AG04449 (cell line): Measurements from ENCODE around the gene ATP9B.

Experiments used
- CTCF ChIA-PET: fragments of 350-600 bp; formaldehyde crosslinking; extraction: SDS; loops from one replicate; lab custom pipeline; 2021; ENCODE audit warnings: antibody characterized with exemption; lab: Yijun Ruan, JAX
- POLR2A ChIA-PET: fragments of 400-600, 350-600 bp; formaldehyde crosslinking; extraction: SDS; loops from one replicate; lab custom pipeline; 2020; ENCODE audit warnings: antibody characterized with exemption, inconsistent platforms; lab: Yijun Ruan, JAX
- DNase-seq: peaks from one replicate; pipeline ENCODE4 v3.0.0-alpha.2; 2010; ENCODE audit warnings: low read depth, low spot score
- H3K4me3 ChIP-seq: 2 replicates; pipeline ENCODE4 v1.5.1; 2011; ENCODE audit warnings: low read depth, mild to moderate bottlenecking, control low read depth, low read length
- CTCF ChIP-seq: IDR thresholded peaks from one replicate; pipeline ENCODE4 v1.5.1; 2011; ENCODE audit warnings: mild to moderate bottlenecking, moderate library complexity, low read length, control low read depth, inconsistent platforms; ENCODE audit not compliant: insufficient read depth; ENCODE audit errors: missing control alignments

The ATP9B gene

GRCh38 chr18:79427368-79428225 is 358.4 kb downstream of the ATP9B start:
- ChIA-PET CTCF (no interaction called here), POLR2A (no interaction called here)
- no peak for DNase-seq
- no peak for TF ChIP-seq CTCF
- H3K4me3 ChIP-seq: no peak overlapping the region
